Fibroblast of villous mesenchyme (primary cell): ENCODE data around the gene TNFAIP8. TPM values are rescaled to one million over a fixed set of nuclear protein-coding genes. Genes with fewer than 3 reads are reported as not detected.

Experiments
- DNase-seq: peaks from one replicate; pipeline ENCODE4 v3.0.0-alpha.2; 2010; ENCODE audit warnings: low read depth
- H3K4me3 ChIP-seq: 2 replicates; pipeline ENCODE4 v1.5.1; 2011; ENCODE audit warnings: low read depth, mild to moderate bottlenecking, low read length
- total RNA-seq: library from RNA; depleted of rRNA; stranded (reverse); fragments of >200 nt; gene quantifications from 2 replicates; pipeline ENCODE4 v1.2.3, GENCODE V29; 2012
- TF ChIP-seq, protein P1 (sequence below): IDR thresholded peaks from 2 replicates; pipeline ENCODE4 v1.5.1; 2012; ENCODE audit warnings: low read depth, mild to moderate bottlenecking, low read length; ENCODE audit not compliant: insufficient read depth

TNFAIP8 gene
- total RNA-seq, 1 donor, result 12.1 TPM

DNA sequence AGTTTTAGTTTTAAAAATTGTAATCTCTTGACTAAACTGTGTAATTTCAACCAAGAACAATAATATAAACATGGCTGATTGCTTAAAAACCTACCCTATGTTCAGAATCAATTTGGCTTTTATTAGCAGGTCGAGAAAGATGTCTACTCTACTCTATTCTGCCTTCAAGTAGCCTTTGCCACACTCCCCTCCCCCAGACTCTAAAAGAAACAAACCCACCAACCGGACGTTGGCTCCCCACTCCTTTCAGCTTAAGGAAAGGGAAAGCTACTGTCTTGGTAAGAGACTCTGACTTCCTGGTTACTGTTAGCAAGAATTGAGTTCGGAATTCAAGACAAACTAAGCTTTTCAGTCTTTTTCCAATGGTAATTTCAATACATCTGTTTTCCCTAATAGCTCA is 46.7 kb downstream of the TNFAIP8 start:
- H3K4me3 ChIP-seq, result no peak overlapping the region
- TF ChIP-seq, protein P1, sequence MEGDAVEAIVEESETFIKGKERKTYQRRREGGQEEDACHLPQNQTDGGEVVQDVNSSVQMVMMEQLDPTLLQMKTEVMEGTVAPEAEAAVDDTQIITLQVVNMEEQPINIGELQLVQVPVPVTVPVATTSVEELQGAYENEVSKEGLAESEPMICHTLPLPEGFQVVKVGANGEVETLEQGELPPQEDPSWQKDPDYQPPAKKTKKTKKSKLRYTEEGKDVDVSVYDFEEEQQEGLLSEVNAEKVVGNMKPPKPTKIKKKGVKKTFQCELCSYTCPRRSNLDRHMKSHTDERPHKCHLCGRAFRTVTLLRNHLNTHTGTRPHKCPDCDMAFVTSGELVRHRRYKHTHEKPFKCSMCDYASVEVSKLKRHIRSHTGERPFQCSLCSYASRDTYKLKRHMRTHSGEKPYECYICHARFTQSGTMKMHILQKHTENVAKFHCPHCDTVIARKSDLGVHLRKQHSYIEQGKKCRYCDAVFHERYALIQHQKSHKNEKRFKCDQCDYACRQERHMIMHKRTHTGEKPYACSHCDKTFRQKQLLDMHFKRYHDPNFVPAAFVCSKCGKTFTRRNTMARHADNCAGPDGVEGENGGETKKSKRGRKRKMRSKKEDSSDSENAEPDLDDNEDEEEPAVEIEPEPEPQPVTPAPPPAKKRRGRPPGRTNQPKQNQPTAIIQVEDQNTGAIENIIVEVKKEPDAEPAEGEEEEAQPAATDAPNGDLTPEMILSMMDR, result no peak
- DNase-seq, result no peak

DNA sequence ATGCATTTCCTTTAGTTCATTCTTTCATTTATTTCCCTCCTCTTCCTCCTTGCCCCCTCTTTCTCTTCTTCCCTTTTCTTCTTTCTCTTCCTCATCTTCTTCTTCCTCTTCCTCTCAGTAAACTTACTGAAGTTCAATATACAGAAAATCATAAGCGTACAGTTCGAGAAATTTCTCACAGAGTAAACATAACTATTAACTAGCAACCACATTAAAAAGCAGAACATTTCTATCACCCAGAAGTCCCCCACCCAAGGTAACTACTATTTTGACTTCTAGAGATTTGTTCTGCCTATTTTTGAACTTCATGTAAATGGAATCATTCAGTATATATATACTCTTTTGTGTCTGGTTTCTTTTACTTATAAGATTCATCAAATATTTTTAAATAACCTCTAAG is 48.2 kb downstream of the TNFAIP8 start:
- TF ChIP-seq, protein P1, result no peak
- DNase-seq, result no peak
- no peak overlapping the region for H3K4me3 ChIP-seq

DNA sequence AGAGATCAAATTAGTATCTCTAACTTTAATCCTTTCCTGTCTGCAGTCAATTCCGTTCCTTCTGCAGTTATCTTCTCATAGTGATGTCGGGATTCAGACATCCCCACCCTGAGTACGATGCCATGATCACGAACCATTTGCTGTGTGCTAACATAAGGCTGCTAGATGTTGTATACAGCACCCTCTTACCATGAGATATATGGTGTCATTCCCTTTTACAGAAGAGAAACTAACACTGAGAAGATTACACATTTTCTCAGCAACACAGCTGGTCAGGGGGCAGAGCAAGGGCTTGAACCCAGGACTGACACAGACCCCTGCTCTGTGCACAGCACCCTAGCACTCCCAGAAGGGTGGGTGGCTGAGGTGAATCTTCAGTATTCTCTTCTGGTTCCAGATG is 49.6 kb downstream of the TNFAIP8 start:
- H3K4me3 ChIP-seq, result no peak overlapping the region
- no peak for DNase-seq
- TF ChIP-seq, protein P1, result no peak

DNA sequence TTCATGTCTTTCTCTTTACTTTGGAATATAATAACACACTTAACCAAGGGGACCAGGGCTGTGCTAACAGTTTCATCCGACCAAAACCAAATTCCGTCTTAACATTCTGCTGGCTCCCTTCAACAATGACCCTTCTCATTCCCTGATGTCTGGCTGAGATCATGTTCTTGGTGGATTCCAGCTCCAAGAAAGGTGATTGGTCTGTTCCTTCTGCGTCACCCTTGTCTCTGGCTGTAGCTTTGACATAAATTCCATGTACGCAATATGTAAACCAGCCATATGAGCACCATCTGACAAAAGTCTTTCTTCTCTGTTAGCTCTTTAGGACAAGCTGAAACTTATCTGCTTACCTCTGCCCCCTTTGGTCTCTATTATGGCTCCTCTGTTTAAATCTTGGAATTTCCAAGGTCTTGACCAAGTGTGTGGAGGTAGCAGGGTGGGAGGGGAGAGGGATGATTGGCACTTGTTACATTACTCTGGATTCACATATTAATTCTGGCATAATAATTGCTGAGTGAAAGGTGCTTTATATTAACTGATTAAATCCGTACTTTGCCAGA is 50.8 kb downstream of the TNFAIP8 start:
- DNase-seq, result no peak
- TF ChIP-seq, protein P1, result no peak

DNA sequence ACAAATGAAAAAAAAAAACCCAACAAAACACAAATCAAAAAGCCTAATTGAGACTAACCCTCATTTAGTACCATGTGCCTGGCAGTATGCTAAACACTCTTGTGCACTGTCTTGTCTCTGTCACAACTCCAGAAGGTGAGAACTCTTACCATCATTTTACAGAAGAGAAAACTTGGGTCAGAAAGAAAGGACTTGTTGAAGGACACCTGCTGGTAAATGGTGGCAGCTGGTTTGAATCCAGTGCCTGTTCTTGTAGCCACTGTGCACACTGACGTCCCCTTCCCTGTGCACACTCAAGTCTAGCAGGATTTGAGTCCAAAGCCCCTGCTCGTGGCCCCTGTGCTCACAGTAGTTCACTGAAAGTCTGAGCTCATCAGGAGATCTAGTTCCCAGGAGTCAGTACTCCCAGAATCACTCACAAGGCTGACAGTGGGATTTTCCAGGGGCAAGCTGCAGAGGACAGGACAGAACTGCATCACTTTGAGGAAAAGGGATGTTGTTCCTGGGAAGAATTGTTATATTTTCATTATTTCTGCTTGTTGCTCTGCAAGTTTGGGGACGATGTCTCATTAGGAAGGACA is 53.5 kb downstream of the TNFAIP8 start:
- no peak overlapping the region for H3K4me3 ChIP-seq
- no peak for DNase-seq
- TF ChIP-seq, protein P1, result no peak

More for the DNA sequence above, 50.8 kb downstream of the TNFAIP8 start:
- no peak overlapping the region for H3K4me3 ChIP-seq

DNA sequence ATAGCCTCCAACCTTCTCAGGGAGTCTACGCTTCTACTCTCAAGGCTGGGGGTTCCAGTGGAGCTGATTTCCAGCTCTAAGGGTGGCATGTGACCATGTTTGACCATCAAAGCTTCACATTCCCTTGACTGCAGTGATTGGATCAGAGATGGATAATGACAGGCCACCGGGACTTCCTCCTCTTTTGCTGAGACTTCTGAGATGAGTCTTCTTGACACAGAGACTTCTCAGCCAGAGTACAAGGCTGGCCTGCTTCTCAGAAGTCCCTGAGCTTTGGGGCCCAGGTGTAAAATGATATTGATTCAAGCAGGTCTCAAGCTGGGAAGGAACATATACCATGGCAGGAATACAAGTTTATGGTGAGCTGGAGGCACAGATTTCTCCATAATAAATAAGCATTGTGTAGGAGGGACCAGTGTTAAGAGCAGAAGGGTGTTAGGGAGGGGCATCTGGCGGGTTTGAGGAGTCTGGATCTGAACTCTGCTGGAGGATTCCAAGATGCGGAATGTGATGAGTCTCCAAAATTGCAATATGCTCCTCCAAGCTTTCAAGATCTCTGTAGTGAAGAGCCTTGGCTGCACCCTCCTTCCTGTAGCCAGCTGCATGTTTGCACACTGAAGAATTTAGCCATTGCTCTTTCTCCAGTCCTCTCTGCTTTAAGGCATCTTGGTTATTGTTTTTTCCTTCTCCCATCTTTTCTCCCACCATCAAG is 54.8 kb downstream of the TNFAIP8 start:
- TF ChIP-seq, protein P1, result no peak
- no peak overlapping the region for H3K4me3 ChIP-seq
- no peak for DNase-seq
